Suprapubic skin (tissue), 4 donors: ENCODE data around the gene KLHL26. TPM values are rescaled to one million over a fixed set of nuclear protein-coding genes. Genes with fewer than 3 reads are reported as not detected.
A peak's percentile ranks its signal among the peaks of the same experiment; 100 is the strongest.

Experiments
- DNase-seq, 2 donors: peaks; one replicate each; pipeline ENCODE4 v3.0.0-alpha.2; 2019; ENCODE audit warnings: low spot score in 2 of 2
- H3K27ac ChIP-seq: fragments of 200-600 bp; sonication (generic); one replicate; pipeline ENCODE4 v1.5.1; 2019
- H3K27me3 ChIP-seq: fragments of 200-600 bp; sonication (generic); one replicate; pipeline ENCODE4 v1.5.1; 2019
- H3K36me3 ChIP-seq: fragments of 200-600 bp; sonication (generic); one replicate; pipeline ENCODE4 v1.5.1; 2019
- H3K4me1 ChIP-seq: fragments of 200-600 bp; sonication (generic); one replicate; pipeline ENCODE4 v1.5.1; 2019
- H3K4me3 ChIP-seq: fragments of 200-600 bp; sonication (generic); one replicate; pipeline ENCODE4 v1.5.1; 2019; ENCODE audit warnings: mild to moderate bottlenecking
- H3K9me3 ChIP-seq: fragments of 200-600 bp; sonication (generic); one replicate; pipeline ENCODE4 v1.5.1; 2019
- EP300 ChIP-seq: sonication (generic); formaldehyde crosslinking; IDR thresholded peaks from one replicate; pipeline ENCODE4 v1.6.1; 2017; ENCODE audit warnings: antibody characterized with exemption
- POLR2A ChIP-seq, 2 donors: fragments of 450-650 bp; IDR thresholded peaks; one replicate each; pipeline ENCODE4 v1.6.1; 2017; ENCODE audit warnings: antibody characterized with exemption in 2 of 2, mild to moderate bottlenecking in 2 of 2, moderate library complexity in 2 of 2
- POLR2AphosphoS5 ChIP-seq, 3 donors: sonication (generic); formaldehyde crosslinking; IDR thresholded peaks; one replicate each; pipeline ENCODE4 v1.6.1; 2017; ENCODE audit warnings: antibody characterized with exemption in 3 of 3
- WGBS: methylation state at CpG from one replicate; pipeline ENCODE4 v1.1.5; 2018; 5-methylcytosine and 5-hydroxymethylcytosine counted together
- total RNA-seq, 4 donors: library from RNA; depleted of rRNA; stranded (reverse); fragments of >200 nt; gene quantifications; one replicate each; pipeline ENCODE4 v1.1.0, GENCODE V29; 2016
- TF ChIP-seq, protein P1 (sequence below), 2 donors: fragments of 200-600 bp in 1 of 2; fragments of 450-650 bp in 1 of 2; sonication (generic) in 1 of 2; IDR thresholded peaks; one replicate each; pipeline ENCODE4 v1.5.1; 2016 to 2019; ENCODE audit warnings: antibody characterized with exemption in 2 of 2, mild to moderate bottlenecking in 1 of 2, moderate library complexity in 1 of 2

The KLHL26 gene
- total RNA-seq, 4 donors from 2014 or later = 6.9 to 26.5 (median 11.5) TPM

DNA sequence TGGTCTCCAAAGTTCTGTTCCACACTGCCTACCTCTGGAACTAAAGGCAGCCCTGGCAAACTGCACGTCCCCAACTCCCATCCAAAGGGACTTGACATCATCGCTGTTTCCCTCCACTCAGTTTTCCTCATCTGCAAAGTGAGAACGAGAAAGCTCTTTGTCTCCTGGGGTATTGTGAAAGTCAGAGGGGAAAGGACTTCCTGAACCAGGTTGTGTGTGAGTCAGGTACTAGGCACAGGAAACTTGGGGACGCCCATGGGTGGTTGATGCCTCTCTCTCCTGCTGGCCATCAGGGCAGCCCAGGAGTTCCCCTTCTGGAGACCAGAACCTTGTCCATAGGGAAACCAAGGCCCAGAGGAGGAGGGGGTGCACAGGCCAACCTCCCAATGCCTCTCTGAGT is 35.0 kb upstream of the KLHL26 start:
- TF ChIP-seq POLR2A (IDR thresholded peaks at IDR 0.05) (no peak), POLR2AphosphoS5 (IDR thresholded peaks at IDR 0.05) (no peak), EP300 (no peak)
- TF ChIP-seq, protein P1, sequence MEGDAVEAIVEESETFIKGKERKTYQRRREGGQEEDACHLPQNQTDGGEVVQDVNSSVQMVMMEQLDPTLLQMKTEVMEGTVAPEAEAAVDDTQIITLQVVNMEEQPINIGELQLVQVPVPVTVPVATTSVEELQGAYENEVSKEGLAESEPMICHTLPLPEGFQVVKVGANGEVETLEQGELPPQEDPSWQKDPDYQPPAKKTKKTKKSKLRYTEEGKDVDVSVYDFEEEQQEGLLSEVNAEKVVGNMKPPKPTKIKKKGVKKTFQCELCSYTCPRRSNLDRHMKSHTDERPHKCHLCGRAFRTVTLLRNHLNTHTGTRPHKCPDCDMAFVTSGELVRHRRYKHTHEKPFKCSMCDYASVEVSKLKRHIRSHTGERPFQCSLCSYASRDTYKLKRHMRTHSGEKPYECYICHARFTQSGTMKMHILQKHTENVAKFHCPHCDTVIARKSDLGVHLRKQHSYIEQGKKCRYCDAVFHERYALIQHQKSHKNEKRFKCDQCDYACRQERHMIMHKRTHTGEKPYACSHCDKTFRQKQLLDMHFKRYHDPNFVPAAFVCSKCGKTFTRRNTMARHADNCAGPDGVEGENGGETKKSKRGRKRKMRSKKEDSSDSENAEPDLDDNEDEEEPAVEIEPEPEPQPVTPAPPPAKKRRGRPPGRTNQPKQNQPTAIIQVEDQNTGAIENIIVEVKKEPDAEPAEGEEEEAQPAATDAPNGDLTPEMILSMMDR (IDR thresholded peaks at IDR 0.05) = no peak
- Histone ChIP-seq H3K27me3 (peaks cover 54% of the 10 kb centered on the region), H3K4me1 (peaks cover 30% of the 10 kb centered on the region), H3K9me3 (no peaks in the 10 kb centered on the region), H3K36me3 (no peaks in the 10 kb centered on the region), H3K27ac (no peak overlapping the region), H3K4me3 (no peak overlapping the region)
- DNase-seq = no peak
- WGBS = 80% methylated on average over 4 of the region's 4 CpGs

DNA sequence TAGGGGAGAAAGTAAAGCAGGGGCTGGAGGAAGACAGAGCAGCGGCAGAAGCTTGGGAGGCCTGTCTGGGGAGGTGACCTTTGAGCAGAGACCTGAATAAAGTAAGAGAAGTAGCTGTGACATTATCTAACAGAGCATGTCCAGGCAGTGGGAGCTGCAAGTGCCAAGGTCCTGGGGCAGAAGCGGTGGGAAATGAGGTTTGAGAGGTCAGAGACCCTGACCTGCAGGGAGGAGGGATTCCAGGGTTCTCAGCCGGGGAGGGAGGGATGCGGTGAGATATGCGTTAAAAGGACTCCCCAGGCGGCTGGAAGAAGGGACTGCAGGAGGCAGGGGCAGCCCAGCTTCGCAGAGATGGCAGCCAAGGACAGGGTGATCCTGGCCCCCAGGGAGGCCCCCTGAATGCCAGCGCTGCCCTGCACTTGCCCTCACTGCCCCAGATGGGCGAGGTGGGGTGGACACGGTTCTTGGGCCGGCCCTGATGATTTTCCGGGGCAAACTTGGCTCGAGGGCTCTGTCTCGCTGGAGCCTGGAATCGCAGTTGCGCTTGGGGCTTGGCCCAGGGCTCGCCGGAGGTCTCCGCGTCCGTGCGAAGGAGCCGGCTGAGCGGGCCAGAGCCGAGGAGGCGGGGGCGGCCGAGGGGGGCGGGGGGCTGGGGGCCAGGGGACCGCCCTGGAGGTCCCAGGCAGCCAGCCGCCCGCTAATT is 33.4 kb upstream of the KLHL26 start:
- peaks cover 62% of the 10 kb centered on the region for H3K27me3 ChIP-seq
- H3K27ac ChIP-seq = no peak overlapping the region
- H3K36me3 ChIP-seq = no peaks in the 10 kb centered on the region
- H3K9me3 ChIP-seq = no peaks in the 10 kb centered on the region
- no peak for DNase-seq
- peak overlapping the region; percentile 52 for H3K4me3 ChIP-seq
- TF ChIP-seq, protein P1 (IDR thresholded peaks at IDR 0.05) = peak in 1 of 2 donors; percentile 15
- no peak for TF ChIP-seq POLR2AphosphoS5 (IDR thresholded peaks at IDR 0.05)
- H3K4me1 ChIP-seq = peaks cover 43% of the 10 kb centered on the region
- WGBS = 47% methylated on average over 7 of the region's 32 CpGs

DNA sequence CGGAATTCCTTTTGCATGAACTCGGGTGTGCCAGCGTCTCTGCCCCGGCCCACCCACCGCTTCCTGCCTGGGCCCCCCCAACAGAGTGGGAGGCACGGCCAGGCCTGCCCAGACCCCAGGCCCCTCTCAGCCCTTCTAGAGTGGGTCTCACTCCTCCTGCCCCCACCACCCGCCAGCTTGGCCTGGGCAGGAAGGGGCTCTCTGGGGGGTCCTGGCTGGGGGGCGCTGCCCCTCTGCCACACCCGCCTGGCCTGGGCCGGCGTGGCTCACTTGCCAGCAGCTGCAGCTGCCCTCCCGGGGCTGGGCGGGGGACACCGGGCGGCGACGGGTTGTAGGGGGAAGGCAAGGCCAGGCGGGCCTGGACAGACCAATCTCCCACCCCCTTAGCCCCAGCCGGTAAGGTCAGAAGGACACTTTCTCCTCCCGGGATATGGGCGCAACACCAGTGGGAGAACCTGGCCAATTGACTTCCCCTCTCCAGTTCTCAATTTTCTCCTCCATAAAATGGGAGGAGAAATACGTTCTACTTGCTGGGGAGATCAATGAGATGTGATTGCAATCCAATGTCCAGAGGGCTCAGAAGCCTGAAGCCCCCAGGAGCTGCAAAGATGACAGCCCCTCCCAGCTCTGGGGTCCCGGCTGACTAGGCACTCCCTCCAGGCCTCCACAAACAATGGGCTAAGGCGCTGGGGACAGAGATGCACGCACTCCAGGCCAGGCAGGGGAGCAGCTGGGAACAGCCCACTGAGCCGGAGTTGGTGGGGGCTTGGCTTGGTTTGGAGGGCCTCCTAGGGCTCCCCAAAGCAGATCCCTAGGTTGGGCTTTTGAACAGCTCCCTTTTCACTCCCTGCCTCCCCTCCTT is 32.6 kb upstream of the KLHL26 start:
- TF ChIP-seq, protein P1 (IDR thresholded peaks at IDR 0.05) = no peak
- Histone ChIP-seq H3K4me3 (peak overlapping the region; percentile 52), H3K27ac (no peak overlapping the region), H3K9me3 (no peaks in the 10 kb centered on the region), H3K27me3 (peaks cover 62% of the 10 kb centered on the region), H3K36me3 (no peaks in the 10 kb centered on the region), H3K4me1 (peaks cover 43% of the 10 kb centered on the region)
- no peak for DNase-seq
- no CpG with 5 or more reads among the region's 26 CpGs for WGBS

DNA sequence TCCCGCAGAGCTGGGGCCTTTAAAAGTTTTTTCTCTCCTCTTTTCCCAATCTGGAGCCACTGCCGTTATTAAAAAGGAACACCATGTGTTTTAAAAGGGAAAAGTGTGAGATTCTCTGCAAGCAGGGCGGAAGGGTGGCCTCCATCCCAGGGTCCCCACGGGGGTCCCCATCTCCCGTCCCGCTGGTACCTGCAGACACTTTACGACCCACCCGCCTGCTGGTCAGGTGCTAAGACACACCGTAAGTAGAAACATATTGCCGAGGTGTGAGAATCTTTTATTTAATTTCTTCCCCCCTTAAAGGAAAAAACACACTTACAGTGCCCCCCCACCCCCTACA is 32.0 kb upstream of the KLHL26 start:
- 51% methylated on average over 10 of the region's 10 CpGs for WGBS
- Histone ChIP-seq H3K4me1 (peaks cover 43% of the 10 kb centered on the region), H3K4me3 (peak overlapping the region; percentile 52), H3K27me3 (peaks cover 62% of the 10 kb centered on the region), H3K27ac (no peak overlapping the region), H3K36me3 (no peaks in the 10 kb centered on the region), H3K9me3 (no peaks in the 10 kb centered on the region)
- DNase-seq = no peak
- TF ChIP-seq POLR2A (IDR thresholded peaks at IDR 0.05) = no peak

DNA sequence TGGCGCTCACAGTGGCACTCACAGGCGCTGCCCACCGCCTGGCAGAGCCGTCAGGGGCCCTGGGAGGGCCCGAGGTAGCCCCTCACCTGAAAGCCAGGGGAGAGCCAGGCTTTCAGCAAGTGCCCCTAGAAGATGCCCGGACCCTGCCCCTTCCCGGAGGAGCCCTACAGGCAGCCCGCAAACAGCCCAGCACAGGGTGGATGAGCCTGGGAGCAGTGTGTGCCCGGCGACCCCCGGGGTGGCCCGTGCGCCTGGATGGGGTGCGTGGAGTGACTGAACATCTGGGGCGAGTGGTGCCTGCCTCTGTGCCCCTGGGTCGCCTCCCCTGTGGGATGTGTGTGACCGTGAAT is 31.7 kb upstream of the KLHL26 start:
- Histone ChIP-seq H3K27ac (no peak overlapping the region), H3K27me3 (peaks cover 64% of the 10 kb centered on the region)

More for the DNA sequence above, 31.7 kb upstream of the KLHL26 start:
- WGBS = 39% methylated on average over 6 of the region's 17 CpGs
- Histone ChIP-seq H3K9me3 (no peaks in the 10 kb centered on the region), H3K36me3 (no peaks in the 10 kb centered on the region), H3K4me1 (peaks cover 43% of the 10 kb centered on the region), H3K4me3 (peak overlapping the region; percentile 52)
- no peak for DNase-seq
- no peak for TF ChIP-seq POLR2A (IDR thresholded peaks at IDR 0.05)
- no peak for TF ChIP-seq EP300
- TF ChIP-seq, protein P1 (IDR thresholded peaks at IDR 0.05) = no peak
- TF ChIP-seq POLR2AphosphoS5 (IDR thresholded peaks at IDR 0.05) = no peak
